ENCODE measurements around the gene C10orf90.

The C10orf90 gene

DNA sequence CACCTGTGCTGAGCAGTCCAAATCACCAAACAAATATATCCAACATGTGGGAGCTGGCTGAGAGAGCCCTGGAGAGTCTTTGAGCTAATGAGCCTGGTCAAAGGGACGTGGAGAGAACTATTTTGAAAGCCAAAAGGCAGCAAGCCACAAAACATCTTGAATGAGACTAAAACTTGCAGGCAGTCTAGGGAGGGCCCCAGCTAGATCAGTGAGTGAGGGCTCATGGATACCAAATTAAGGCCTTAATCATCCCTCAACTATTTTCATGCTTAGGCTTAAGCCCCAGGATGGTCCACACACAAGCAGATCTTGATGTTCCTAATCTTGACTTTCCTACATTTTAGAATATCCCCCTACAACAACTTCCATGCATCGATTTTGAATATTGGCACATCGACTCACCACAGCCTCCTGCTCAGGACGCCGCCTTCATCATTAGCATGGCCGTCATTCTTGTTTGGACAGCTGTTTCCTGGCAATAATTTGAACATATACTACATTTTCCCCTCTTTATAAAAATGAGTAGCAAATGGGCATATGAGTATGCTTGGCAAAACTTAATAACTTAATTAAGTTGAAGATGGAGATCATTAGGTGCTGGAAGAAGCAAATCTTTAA, 195.3 kb downstream of the C10orf90 start:
- in situ Hi-C loops (cut with HindIII; ENCODE audit: low sequenced_read_pairs), result no loop called here

DNA sequence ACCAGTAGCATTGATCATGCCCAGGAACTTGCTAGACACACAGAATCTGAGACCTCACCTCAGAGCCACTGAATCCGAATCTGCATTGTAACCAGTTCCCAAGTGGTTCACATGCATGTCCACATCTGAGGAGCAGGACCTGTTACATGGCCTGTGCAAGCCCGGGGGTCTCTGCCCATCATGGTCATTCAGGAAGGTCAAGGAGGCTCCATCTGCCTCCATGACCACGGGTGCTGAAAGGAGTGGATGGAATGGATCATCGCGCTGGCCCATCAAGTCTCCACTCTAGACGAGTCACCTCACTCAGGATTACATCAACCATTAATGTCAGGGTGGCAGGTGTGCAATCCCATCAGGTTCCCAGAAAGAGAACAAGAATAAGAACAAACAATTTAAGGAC, 196.5 kb downstream of the C10orf90 start:
- in situ Hi-C loops (cut with HindIII; ENCODE audit: low sequenced_read_pairs), result no loop called here

DNA sequence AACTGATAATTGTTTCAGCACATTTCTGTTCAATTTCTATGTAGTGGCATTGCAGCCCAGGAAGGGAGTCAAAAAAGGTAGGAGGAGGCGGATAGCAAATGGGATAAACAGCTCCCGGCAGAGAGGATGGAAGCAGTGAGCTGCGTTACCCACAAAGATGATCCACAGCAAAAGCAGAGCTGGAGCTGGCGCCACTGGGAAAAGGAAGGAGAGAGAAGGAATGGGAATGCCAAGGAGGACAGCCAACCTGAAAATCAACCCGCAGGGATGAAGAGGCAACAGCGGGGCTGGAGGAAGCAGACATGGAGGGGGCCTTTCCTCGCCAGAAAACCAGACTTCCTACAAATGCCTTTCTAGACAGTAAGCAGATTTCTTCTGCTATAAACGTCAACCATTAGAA, 199.5 kb downstream of the C10orf90 start:
- in situ Hi-C loops (cut with HindIII; ENCODE audit: low sequenced_read_pairs), result no loop called here

DNA sequence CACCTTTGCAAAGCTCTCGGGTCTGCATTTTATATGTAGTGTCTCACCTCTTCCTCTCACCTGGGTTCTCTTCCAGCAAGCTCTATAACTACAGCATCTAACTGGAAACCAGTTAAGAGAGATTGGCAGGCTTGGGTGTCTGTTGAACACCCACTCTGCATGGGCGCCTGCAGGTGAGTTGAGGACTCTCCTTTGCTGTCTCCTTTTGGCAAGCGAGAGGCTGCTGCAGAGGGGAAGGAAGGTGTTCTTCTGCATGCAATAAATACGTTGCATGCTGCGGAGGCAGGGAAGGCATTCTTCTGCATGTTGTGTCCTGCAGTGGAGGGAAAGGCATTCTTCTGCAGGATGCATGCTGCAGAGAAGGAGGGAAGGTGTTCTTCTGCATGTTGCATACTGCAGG, 200.8 kb downstream of the C10orf90 start:
- in situ Hi-C loops (cut with HindIII; ENCODE audit: low sequenced_read_pairs), result no loop called here

DNA sequence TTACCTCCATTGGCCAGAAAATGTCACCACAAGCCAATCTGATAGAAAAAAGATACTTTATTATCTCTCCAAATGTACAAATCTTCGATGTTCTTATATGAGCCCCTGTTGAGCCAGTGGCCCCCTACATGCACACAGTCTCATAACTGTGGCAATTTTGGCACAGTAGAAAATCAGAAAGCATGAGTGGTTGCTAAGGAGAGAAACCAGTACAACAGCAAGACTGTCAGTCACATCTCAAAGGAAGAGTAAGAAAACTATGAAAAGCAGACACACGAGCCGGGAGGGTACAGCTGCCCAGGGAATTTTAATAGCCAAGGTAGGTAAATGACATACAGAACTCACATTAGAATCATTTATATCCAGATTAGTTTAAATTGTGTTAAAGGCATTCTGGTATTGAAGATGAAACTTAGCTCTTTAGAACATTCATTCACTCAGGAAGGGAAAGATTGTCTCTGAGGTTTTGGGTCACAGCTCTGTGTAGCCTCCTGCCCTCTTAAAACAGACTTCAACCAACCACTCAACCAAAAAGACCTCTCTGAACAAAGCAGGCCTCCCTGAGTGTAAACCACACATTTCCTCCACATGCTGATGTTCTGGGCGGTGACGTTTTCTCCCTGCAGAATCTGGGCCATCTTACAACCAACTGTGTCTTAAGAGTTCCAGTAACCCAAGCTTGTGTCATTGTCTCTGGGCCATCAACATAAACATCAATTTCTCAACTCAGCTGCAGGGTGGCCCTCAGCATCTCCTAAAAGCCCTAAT, 201.4 kb downstream of the C10orf90 start:
- in situ Hi-C loops (cut with HindIII; ENCODE audit: low sequenced_read_pairs), result no loop called here

DNA sequence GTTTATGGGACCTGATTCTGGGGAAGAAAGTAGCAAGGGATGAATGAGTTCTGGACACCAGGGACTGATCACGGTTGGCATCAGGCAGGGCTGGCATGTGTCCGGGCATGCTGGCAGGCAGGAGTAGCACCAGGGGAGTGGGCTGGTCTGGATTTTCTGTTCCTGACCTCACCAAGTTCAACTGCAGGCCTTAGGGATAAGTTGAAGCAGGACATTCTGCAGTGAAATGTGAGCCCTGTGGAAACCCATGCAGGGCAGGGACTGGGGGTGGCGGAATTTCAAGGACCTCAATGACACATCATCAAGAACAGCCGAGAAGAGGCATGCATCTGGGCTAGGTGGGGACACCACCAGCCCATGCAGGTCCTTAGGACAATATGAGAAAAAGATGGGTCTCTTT, 202.0 kb downstream of the C10orf90 start:
- in situ Hi-C loops (cut with HindIII; ENCODE audit: low sequenced_read_pairs), result no loop called here

DNA sequence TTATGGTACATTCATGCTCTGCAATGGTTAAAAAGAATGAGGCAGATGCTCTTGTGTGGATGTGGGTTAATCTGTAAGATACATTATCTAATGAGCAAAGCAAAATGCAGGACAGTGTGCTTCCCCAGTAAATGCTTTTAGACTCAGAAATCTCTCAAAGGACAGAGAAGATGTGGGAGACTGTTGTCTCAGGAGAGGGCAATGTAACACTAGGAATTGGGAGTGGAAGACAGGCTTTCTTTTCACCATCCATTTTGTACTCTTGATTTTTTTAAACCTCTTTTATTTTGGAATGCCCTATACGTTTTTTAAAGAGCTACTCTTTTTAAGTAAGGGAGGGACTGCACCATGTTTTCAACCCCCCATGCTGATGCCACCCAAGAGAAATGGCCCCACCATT, 204.7 kb downstream of the C10orf90 start:
- in situ Hi-C loops (cut with HindIII; ENCODE audit: low sequenced_read_pairs), result no loop called here

DNA sequence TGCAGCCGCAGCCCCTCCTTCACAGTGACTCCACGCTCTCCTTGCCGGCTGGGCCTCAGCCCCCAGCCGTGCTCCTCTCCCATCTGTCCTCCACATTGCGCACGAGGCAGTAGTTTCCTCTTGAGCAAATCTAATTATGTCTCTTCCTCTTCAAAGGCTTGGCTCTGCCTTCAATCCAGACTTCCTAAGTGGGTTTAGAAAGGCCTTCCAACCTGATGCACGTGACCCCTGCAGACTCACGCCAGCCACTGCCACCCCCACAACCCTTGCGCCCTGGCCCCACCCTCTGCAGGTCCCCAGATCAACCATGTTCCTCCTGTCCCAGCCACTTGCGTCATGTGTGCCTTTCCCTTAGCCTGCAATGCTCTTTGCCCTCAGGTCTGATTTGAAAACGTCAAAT, 207.2 kb downstream of the C10orf90 start:
- in situ Hi-C loops (cut with HindIII; ENCODE audit: low sequenced_read_pairs), result loop anchor here (5.0 kb wide), 1 partner anchor 39 kb away; no protein-coding TSS in a partner anchor

DNA sequence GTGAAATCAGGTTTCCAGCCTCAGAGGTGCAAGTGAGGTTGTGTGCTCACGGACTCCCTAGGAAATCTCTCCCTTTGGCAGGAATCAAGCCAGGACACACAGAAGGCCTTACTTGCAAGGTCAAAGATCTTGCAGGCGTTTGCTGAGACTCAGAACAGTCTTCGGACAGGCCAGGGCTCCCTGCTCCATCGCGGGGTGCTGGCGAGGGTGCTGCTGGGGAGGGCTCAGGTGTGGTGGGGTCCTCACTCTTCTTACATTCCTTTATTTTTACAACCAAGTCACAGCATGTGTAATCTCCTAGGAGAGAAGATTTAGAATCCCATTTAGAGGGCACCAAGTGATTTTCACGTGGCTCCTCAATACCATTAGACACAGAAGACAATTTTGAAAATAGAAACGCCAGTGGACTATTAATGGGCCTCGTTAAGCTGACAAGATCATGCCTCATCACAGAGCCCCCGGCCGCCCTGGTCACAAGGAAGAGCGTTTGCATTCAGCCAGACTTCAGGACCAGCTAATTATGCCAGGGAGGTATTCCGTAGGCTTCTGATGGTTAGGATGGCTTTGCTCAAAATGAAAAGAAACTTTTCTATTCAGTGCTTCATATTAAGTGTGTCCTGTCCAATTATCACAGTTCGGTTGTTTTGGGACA, 209.1 kb downstream of the C10orf90 start:
- in situ Hi-C loops (cut with HindIII; ENCODE audit: low sequenced_read_pairs), result loop anchor here (5.0 kb wide), 1 partner anchor 41 kb away; no protein-coding TSS in a partner anchor

DNA sequence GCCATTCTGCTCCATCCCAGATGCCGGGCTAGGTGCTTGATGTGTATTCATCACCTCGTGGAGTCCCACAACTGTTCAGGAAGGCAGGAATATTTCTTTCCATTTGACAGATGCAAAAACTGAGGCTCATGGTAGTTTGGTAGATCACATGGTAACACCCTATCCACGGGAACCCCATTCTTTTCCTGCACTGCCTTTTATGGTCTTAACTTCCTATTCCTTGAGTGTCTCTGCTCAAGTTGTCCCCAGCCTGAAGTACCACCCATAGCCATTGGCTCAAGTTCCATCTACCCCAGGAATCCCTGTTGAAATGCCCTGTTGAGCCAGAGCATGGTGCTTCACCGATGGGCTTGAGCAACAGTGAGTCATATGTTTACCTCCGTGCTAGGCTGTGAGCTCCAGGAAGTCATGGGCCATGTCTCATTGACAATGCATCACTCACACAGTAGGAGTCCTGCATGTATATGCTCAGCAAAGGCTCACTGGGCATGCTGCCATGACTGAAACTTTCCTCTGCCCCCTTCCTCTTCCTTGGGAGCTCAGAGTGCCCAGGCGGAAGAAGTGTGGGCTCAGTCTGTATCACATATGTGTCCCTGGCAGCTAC, 210.5 kb downstream of the C10orf90 start:
- in situ Hi-C loops (cut with HindIII; ENCODE audit: low sequenced_read_pairs), result loop anchor here (5.0 kb wide), 1 partner anchor 42 kb away; no protein-coding TSS in a partner anchor

DNA sequence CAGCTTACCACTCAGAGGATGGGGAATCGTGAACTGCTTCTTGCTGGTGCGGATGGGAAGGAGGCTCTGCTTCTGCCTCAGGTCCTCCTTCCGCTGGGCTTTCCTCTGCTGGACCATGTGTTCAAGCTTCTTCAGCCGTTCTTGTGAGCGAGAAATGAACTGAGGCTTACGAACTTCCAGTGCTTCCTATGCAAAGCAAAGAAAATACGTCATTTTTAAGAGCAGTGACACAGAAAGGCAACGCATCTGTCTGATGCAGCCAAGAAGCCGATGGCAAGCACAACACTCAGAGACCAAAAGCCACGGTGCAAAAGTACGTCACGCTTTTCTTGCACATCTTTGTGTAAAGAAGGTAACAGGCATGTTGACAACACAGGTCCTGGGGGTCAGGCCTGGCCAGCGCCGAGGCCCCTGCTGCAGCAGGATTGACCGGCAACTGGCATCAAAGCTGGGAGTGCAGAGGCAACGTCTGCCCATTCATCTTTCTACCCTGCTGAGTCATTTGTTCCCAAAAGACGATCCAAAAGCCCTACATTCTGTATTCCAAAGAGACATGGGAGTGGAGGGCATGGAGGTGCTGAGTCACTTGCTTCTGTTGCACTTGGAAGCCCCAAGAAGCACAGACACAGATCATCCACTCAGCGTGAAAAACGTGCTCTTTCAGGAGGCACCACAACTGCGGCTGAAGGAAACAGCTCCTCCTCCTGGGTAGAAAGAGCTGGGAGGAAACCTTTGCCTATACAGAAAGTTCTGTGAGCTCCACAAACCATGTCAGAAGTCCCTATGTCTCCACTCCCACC, 211.3 kb downstream of the C10orf90 start:
- in situ Hi-C loops (cut with HindIII; ENCODE audit: low sequenced_read_pairs), result no loop called here

DNA sequence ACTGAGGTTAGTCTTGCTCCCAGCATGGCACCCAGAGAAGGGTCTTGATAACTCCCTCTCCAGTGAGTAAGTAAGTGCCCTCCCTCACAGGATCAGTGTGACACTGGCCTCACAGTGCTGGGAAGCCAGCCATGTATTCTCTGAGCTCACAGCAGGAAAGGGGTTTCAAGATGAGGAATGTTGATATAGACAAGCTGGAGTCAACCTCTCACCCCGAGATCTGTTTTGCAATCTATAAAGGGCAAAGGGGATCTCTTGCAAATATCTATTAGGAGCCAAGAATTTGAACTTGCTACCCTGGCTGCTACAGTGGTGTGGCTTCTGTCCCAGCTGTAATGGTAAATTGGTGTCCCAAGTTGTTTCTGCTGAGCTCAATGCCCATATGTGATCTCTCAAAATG, 212.0 kb downstream of the C10orf90 start:
- in situ Hi-C loops (cut with HindIII; ENCODE audit: low sequenced_read_pairs), result no loop called here

DNA sequence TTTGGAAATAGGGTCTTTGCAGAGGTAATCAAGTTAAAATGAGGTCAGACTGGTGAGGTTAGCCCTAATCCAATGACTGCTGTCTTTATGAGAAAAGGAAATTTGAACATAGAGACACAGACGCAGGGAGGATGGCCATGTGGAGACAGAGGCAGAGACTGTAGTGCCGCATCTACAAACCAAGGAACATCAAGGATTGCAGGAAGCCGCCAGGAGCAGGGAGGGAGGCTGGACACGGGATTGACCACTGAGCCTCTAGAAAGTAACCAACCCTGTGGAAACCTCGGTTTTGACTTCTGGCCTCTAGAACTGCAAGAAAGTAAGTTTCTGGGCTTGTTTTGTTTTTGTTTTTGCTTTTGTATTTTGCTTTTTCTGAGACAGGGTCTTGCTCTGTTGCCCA, 213.9 kb downstream of the C10orf90 start:
- in situ Hi-C loops (cut with HindIII; ENCODE audit: low sequenced_read_pairs), result no loop called here

DNA sequence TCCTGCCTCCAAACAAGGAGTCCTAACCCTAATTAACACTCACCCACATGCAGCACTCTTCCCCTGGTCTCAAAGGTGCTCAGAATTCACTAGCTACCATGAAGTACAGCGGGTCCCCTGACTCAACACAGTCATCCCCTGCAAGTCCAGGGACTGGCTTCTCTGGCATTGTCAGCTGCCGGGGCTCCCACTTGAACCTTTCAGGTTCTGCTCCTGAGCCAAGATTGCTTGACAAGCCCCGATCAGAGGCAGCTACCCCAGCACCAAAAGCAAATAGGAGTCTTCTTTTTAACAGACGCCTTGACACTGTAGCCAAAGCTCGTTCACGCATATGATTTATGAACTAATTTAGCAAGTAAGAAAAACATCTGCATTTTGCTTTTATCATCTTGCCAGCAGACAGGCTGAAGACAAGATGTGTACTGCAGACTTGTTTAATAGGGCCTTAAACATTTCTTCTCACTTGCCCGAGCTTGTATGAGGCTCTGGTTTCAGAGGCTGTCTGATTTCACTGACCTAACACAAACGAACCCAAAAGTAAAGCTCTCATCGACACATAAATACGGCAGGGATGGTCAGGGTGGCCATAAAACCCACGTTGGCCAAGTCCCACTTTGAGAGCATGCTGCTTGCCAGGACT, 214.6 kb downstream of the C10orf90 start:
- in situ Hi-C loops (cut with HindIII; ENCODE audit: low sequenced_read_pairs), result no loop called here

DNA sequence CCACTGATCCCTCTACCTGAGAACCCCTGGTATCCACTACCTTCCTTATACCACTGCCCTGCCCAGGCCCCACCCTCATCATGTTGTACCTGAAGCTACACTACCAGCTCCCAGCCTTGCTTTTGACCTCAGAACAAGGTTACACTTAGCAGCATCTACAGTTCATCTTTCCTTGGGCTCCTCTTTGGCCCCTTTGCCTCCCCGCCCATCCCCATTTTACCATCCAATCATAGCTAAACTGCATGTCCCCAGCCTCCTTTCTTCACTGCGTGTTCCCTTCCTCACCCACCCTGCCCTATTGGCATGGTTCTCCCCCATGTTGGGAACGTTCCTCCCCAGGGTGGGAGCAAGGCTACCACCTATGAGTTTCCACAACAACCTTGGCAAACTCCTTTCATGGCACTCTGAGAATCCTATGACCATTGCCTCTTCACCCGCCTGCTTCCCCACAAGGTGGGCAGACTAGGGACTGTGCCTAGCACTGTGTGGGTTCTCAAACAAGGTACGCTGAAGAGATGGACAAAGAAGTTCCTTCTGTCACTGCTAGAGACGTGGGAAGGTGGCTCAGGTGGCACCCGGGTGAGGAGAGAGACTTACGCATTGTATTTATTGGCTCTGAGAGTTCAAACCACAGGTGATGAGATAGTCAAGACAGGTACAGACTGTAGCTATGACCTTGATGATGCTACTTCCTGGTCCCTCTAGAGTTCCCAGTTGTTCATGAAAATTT, 215.3 kb downstream of the C10orf90 start:
- in situ Hi-C loops (cut with HindIII; ENCODE audit: low sequenced_read_pairs), result no loop called here

DNA sequence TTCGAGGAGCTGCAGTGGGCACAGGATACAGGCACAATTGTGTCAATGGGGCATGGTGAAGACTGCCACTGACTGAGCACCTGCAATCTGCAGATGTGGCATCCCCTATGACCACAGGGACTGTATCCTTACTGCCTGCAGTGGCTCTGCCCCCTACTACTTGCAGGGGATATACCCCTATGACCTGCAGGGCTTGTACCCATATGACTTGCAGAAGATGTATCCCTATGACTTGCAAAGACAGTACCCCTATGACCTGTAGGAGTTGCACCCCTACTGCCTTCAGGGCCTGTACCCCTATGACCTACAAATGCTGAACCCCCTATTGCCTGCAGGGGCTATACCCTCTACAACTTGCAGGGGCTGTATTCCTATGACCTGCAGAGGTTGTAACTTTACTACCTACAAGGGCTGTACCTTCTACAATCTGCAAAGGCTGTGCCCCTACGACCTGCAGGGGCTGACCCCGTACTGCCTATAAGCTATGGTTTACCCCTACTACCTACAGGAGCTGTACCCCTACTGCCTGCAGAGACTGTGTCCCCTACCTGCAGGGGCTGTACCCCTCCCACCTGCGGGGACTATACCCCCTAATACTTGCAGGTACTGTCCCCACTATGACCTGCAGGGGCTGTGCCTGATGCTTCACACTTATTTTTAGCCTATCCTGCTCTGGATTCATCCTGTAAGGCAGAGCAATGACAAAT, 216.3 kb downstream of the C10orf90 start:
- in situ Hi-C loops (cut with HindIII; ENCODE audit: low sequenced_read_pairs), result no loop called here

DNA sequence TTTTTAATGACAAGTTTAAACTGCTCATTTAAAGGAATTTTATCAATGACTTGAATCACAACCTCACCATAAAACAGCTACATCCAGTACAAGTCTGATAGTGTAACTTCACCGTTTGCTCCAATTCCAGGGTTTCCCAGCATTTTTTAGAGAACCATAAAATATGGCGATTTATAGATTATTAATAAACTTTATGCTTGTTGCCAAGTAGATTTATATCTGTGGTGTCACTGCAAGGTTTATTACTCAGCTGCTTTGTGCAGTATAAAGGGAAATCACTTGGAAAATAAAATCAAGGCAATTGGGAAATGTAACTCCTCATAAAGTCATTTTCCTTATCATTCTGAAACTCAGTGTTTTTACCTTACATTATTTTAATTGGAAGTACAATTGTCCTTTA, 218.2 kb downstream of the C10orf90 start:
- in situ Hi-C loops (cut with HindIII; ENCODE audit: low sequenced_read_pairs), result no loop called here

DNA sequence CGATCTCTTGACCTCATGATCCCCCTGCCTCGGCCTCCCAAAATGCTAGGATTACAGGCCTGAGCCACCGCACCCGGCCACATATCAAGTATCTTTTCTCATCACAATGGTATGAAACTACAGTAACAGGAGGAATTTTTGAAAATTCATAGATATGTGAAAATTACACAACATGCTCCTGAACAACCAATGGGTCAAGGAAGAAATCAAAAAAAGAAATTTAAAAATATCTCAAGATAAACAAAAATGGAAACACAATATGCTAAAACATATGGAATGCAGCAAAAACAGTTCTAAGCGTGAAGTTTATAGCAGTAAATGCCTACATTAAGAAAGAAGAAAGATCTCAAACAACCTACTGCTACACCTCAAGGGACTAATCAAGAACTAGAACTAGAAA, 222.4 kb downstream of the C10orf90 start:
- in situ Hi-C loops (cut with HindIII; ENCODE audit: low sequenced_read_pairs), result no loop called here

DNA sequence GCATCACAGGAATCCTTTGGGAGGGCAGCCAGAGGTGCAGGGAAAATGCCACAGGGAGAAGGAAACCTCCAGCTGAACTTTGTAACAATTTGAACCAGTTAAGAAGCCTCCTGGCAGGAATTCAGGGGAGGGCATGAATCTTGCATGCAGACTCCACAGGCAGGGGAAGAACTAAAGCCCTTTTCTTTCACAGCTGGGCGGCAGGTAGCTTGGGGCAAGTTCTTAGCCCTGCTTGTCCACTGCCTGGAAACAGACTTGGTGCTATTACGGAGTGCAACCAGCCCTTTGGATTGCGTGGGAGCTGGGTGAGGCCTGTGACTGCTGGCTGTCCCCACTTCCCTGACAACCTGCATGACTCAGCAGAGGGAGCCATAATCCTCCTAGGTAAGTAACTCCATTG, 230.6 kb downstream of the C10orf90 start:
- in situ Hi-C loops (cut with HindIII; ENCODE audit: low sequenced_read_pairs), result no loop called here
